ENCODE results near the gene DCLK3.

Gene DCLK3

GRCh38 chr3:36662626-36663025 is 101.7 kb downstream of the DCLK3 start:
- DNase-seq = no peak
